ENCODE measurements around the gene JMJD1C.

DNA sequence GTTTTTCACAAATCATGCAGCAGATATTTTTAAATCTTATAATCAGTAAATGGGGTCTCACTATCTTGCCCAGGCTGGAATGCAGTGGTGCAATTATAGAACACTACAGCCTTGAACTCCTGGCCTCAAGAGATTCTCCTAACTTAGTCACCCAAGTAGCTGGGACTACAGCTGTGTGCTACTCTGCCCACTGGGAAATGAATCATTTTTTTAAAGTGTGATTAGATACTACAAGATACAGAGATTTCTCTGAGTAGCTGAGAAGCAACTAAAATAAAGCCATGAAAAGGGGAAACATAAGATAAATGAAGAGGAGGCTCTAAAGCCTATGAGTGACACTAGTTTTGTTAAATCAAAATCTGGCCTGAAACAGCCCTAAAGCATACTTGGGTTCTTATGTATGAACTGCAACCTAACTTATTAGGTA, 119.7 kb downstream of the JMJD1C start:
- TF ChIP-seq, protein P1, sequence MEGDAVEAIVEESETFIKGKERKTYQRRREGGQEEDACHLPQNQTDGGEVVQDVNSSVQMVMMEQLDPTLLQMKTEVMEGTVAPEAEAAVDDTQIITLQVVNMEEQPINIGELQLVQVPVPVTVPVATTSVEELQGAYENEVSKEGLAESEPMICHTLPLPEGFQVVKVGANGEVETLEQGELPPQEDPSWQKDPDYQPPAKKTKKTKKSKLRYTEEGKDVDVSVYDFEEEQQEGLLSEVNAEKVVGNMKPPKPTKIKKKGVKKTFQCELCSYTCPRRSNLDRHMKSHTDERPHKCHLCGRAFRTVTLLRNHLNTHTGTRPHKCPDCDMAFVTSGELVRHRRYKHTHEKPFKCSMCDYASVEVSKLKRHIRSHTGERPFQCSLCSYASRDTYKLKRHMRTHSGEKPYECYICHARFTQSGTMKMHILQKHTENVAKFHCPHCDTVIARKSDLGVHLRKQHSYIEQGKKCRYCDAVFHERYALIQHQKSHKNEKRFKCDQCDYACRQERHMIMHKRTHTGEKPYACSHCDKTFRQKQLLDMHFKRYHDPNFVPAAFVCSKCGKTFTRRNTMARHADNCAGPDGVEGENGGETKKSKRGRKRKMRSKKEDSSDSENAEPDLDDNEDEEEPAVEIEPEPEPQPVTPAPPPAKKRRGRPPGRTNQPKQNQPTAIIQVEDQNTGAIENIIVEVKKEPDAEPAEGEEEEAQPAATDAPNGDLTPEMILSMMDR (IDR thresholded peaks at IDR 0.05; ENCODE audit: low read depth, low read length) = no peak
- TF ChIP-seq EZH2phosphoT487 (IDR thresholded peaks at IDR 0.05; ENCODE audit: low read depth) = no peak
